ENCODE results near the gene LAT. TPM values are rescaled to one million over a fixed set of nuclear protein-coding genes. Genes with fewer than 3 reads are reported as not detected.

The LAT gene
- total RNA-seq, 1 experiment from 2014 or later, result 4.3 TPM

DNA sequence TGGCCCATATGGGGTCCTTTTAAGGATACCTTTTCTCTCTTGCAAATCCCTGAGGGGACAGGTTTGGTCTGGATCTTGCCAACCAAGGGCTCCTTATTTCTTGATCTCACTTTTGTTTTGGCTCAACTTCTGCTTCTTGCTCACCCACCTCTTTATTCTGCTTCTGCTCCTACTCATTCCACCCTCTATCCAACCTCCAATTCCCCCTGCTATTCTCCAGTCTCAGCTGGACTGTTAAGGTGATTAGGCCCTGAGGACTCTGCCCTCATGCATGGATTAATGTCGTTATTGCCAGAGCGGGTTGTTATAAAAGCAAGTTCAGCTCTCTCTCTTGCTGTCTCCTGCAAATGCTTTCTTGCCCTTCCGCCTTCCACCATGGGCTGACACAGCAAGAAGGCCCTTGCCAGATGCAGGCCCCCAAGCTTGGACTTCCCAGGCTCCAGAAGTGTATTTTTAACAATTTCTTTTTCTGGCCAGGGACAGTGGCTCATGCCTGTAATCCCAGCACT lies 29.8 kb downstream of the LAT start:
- no peaks in the 10 kb centered on the region for H3K27me3 ChIP-seq (ENCODE audit: insufficient read depth, low read length)
- H2BK15ac ChIP-seq (ENCODE audit: low read depth, low read length), result no peak overlapping the region
- DNase-seq, result no peak
- Mint-ChIP-seq H3K27me3 (ENCODE audit: low read depth) (no peaks in the 10 kb centered on the region; the same call in 1 of the 2 replicates), H3K9me3 (peaks cover 0 to 2% of the 10 kb centered on the region in 2 experiments; a peak in 1 of 5 replicates), H3K36me3 (ENCODE audit: insufficient read depth in 1 of 3, low read depth in 3 of 3) (no peaks in the 10 kb centered on the region), H3K27ac (peak overlapping the region in 1 of 3 experiments; percentile 88; a peak in 1 of 7 replicates), H3K4me1 (no peaks in the 10 kb centered on the region), H3K4me3 (no peak overlapping the region)
- H2BK20ac ChIP-seq (ENCODE audit: low read depth, low read length, poor library complexity, severe bottlenecking), result no peak overlapping the region
- H3K18ac ChIP-seq (ENCODE audit: insufficient read length, low read depth, low read length), result no peak overlapping the region
- H2BK5ac ChIP-seq (ENCODE audit: insufficient read length, low read length), result no peak overlapping the region
- no peak overlapping the region for H2BK12ac ChIP-seq (ENCODE audit: insufficient read length, low read depth, low read length)
- H4K5ac ChIP-seq (ENCODE audit: insufficient read length, low read depth, low read length), result no peak overlapping the region
- TF ChIP-seq, protein P1, sequence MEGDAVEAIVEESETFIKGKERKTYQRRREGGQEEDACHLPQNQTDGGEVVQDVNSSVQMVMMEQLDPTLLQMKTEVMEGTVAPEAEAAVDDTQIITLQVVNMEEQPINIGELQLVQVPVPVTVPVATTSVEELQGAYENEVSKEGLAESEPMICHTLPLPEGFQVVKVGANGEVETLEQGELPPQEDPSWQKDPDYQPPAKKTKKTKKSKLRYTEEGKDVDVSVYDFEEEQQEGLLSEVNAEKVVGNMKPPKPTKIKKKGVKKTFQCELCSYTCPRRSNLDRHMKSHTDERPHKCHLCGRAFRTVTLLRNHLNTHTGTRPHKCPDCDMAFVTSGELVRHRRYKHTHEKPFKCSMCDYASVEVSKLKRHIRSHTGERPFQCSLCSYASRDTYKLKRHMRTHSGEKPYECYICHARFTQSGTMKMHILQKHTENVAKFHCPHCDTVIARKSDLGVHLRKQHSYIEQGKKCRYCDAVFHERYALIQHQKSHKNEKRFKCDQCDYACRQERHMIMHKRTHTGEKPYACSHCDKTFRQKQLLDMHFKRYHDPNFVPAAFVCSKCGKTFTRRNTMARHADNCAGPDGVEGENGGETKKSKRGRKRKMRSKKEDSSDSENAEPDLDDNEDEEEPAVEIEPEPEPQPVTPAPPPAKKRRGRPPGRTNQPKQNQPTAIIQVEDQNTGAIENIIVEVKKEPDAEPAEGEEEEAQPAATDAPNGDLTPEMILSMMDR (conservative IDR thresholded peaks at IDR 0.05), result no peak
- H3K79me1 ChIP-seq (ENCODE audit: insufficient read depth, low read depth, low read length, poor library complexity, severe bottlenecking), result no peaks in the 10 kb centered on the region
- no peak overlapping the region for H4K91ac ChIP-seq (ENCODE audit: insufficient read length, low read depth, low read length)
- no peak overlapping the region for H3K4me2 ChIP-seq (ENCODE audit: insufficient read depth, insufficient read length, low read length)
- H3K56ac ChIP-seq (ENCODE audit: insufficient read length, low read depth, low read length), result no peak overlapping the region
- no peak overlapping the region for H2AK5ac ChIP-seq (ENCODE audit: insufficient read length, low read length)
- no peak overlapping the region for H3T11ph ChIP-seq (ENCODE audit: low read length)
- H3K23ac ChIP-seq (ENCODE audit: insufficient read length, low read depth, low read length), result no peak overlapping the region
- H3K4me1 ChIP-seq (ENCODE audit: insufficient read depth, low read length), result no peaks in the 10 kb centered on the region
- H2AFZ ChIP-seq (ENCODE audit: low read length), result no peak overlapping the region
- H3K4ac ChIP-seq (ENCODE audit: low read depth, low read length), result no peak overlapping the region
- H2BK120ac ChIP-seq (ENCODE audit: low read depth, low read length, poor library complexity, severe bottlenecking), result no peak overlapping the region
- H3K23me2 ChIP-seq (ENCODE audit: insufficient read length, low read depth, low read length, poor library complexity, severe bottlenecking), result no peaks in the 10 kb centered on the region
- H3K79me2 ChIP-seq (ENCODE audit: insufficient read depth, low read length), result no peaks in the 10 kb centered on the region
- no peak overlapping the region for H3K27ac ChIP-seq (ENCODE audit: insufficient read length, low read depth, low read length)
- WGBS (ENCODE audit: extremely low coverage, insufficient read length, low lambda C conversion rate), result no CpG with 5 or more reads among the region's 3 CpGs
- H4K8ac ChIP-seq (replicated peaks; ENCODE audit: insufficient read length, low read depth, low read length), result no peak overlapping the region
- no peak overlapping the region for H3K14ac ChIP-seq (ENCODE audit: insufficient read depth, low read length)
- H3K9ac ChIP-seq (ENCODE audit: extremely low read depth, insufficient read length, low read length), result no peak overlapping the region
- no peaks in the 10 kb centered on the region for H3K9me3 ChIP-seq (ENCODE audit: control insufficient read depth, low read depth, low read length)
- H4K20me1 ChIP-seq (ENCODE audit: control insufficient read depth, insufficient read depth, insufficient read length), result no peaks in the 10 kb centered on the region
